HG02678 (cell line): ENCODE results near the gene TP73.

ENCODE experiments used
- ATAC-seq: cut with Tn5 transposase; IDR thresholded peaks from one replicate; pipeline ENCODE4 v1.9.1; 2021; ENCODE audit warnings: mild to moderate bottlenecking, moderate library complexity; ENCODE audit not compliant: unreplicated experiment

The TP73 gene

DNA sequence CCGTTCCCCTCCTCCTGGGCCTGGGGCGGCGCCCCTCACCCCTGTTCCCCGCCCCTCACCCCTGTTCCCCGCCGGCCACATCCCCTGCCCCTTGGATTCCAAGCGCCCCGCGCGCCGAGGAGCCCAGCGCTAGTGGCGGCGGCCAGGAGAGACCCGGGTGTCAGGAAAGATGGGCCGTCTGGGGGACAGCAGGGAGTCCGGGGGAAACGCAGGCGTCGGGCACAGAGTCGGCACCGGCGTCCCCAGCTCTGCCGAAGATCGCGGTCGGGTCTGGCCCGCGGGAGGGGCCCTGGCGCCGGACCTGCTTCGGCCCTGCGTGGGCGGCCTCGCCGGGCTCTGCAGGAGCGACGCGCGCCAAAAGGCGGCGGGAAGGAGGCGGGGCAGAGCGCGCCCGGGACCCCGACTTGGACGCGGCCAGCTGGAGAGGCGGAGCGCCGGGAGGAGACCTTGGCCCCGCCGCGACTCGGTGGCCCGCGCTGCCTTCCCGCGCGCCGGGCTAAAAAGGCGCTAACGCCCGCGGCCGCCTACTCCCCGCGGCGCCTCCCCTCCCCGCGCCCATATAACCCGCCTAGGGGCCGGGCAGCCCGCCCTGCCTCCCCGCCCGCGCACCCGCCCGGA, at the start of gene TP73:
TP73 (plus strand) TSS at position 587 of the 618 bp plus-strand sequence. CDS start 29,850 bp downstream, outside the sequence.
- no peak for ATAC-seq

GRCh38 chr1:3603156-3603555, 49.2 kb upstream of the TP73 start:
- no peak for ATAC-seq

- ATAC-seq, result no peak
Observed at GRCh38 chr1:3603571-3604467, 48.5 kb upstream of the TP73 start.

GRCh38 chr1:3604468-3604974, 47.8 kb upstream of the TP73 start:
- ATAC-seq, result no peak

DNA sequence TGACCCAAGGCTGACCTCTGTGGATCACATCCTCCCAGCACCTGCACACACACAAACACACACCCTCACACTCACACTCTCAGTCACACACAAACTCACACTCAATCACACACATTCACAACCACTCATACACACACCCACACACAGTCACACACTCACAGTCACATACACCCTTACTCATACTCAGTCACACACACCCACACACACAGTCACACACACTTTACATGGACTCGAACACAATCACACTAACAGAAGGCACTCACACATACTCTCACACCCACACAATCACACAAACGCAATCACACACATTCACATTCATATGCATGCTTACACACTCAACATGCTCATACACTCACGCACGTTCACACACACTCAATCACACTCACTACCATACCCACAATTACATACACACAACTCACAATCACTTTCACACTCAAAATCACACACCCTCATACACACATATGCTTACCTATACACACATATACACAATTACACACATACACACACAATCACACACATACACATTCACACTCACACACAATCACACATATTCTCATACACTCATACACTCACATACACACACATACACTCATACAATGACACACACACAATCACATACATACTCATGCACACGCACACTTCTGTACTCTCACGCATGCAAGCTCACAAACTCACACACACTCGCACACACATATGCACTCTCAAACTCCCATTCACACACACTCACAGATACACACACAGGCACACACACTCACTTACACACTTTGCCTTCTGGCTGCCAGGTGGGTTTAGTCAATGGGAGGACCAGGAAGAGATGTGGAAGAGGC, 47.1 kb upstream of the TP73 start:
- no peak for ATAC-seq

DNA sequence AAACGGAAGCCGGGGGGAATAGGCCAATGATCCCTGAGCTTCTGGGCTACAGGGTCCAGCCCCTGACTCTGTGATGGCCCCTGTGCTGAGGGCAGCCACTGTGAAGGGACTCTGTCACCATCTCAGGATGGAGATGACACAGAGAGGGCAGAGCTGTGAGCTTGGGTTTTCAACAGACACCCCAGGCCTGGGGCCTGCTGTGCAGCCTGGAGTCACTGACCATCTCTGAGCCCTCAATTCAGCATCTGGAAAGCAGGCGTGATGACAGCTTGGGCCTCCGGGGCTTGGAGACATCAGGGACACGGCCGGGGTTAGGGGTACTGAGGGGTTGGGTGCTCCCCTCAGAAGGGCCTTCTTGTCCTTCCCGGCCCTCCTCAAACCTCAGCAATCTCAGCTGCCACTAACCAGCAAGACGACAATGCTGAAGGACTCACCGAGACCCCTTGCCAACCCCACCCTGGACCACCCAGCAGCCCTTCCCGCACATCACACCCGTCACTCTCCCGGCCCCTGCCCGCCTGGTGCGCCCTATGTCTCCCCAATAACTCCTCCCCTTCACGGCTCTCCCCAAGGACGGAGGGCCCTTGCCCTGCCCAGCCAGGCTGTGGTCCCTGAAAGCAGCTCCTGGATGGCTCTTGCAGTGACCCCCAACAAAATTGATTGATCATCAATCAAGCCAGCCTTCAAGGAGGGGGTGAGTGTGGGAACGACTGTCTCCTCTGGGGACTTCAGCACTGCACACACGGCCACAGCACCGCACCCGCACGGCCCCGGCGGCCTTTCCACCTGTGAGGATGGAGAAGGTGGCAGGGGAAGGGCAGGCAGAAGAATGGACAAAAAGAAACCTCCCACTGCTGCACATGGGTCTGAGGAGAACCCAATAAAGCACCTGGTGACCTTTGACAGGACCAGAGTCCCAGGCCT, 45.3 kb upstream of the TP73 start:
- ATAC-seq, result no peak

DNA sequence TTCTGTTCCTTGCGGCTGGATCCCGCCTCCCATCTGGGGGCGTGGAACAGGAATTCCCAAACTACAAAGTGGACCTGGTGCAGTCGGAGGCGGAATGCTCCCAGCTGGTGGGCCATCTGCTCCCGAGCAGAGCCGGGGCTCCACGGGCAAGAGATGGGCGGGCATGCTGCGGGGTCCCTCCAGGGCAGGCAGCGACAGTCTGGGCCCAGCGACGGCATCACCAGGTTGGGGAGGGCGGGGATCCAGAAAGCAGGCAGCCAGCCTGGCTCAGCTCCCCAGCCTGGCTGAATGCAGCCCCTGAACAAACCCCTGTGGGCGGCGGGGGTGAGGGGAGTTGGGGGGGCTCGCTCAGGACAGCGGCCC, 44.6 kb upstream of the TP73 start:
- ATAC-seq, result no peak

DNA sequence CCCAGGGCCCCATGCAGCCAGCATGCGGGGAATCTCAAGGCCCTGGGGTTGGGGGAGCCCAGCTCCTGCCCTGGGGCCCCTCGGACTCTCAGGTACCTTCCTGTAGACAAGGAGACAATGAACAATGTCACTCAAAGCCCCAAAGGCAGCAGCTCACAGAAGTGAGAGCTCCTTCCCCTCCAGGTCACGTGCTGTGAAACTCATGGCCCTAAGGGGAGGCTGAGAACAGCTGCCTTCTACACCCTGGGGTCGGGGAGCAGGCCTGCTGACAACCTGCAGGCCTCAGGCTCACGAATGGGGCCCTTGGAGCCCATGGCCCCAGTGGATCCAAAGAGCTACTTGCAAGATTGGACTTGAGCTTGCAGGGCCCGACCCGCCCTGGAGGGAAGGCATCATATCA, 44.2 kb upstream of the TP73 start:
- no peak for ATAC-seq

- ATAC-seq, result no peak
Observed at GRCh38 chr1:3609016-3609768, 43.1 kb upstream of the TP73 start.

GRCh38 chr1:3609769-3610526, 42.4 kb upstream of the TP73 start:
- ATAC-seq, result no peak

- no peak for ATAC-seq
Observed at GRCh38 chr1:3610527-3611169, 41.7 kb upstream of the TP73 start.

- no peak for ATAC-seq
Observed at GRCh38 chr1:3611170-3612019, 40.9 kb upstream of the TP73 start, which contains the start of gene MEGF6. Gene MEGF6 (minus strand): TSS chr1:3611508. CDS start chr1:3611268, 240 bp downstream.

GRCh38 chr1:3612123-3612522, 40.2 kb upstream of the TP73 start:
- ATAC-seq, result no peak

GRCh38 chr1:3614755-3615742, 37.3 kb upstream of the TP73 start:
- no peak for ATAC-seq

- ATAC-seq, result no peak
Observed at GRCh38 chr1:3616861-3617260, 35.5 kb upstream of the TP73 start.

DNA sequence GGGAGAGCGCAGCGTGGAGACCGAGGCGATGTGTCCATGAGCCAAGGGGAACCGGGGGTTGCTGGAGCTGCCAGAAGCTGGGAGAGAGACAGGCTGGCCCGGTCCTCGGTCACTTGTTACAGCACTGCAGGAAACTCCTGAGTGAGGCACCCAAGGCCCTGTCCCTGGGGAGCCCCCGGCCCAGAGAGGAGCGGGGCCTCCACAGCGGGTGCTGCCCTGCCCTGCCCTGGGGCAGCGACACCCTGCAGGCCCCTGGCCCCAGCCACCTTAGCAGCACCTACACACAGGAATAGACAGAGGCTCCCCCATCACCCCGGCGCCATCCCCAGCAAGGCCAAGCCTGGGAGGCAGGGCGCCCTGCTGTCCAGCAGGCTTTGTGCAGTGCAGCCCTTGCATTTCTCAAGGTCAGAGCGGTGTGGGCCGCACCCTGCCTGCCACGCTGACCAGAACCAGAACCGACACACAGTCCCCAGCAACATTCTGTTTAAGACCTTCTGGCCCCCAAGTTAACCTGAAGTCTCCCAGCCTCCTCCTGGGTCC, 34.4 kb upstream of the TP73 start:
- ATAC-seq, result no peak
